Measurements from ENCODE around the gene CALD1. TPM values are rescaled to one million over a fixed set of nuclear protein-coding genes. Genes with fewer than 3 reads are reported as not detected.

Gene CALD1
- polyA plus RNA-seq, 2 of the 4 experiments (the other 2 are of a cell fraction), result 136 to 150 TPM

DNA sequence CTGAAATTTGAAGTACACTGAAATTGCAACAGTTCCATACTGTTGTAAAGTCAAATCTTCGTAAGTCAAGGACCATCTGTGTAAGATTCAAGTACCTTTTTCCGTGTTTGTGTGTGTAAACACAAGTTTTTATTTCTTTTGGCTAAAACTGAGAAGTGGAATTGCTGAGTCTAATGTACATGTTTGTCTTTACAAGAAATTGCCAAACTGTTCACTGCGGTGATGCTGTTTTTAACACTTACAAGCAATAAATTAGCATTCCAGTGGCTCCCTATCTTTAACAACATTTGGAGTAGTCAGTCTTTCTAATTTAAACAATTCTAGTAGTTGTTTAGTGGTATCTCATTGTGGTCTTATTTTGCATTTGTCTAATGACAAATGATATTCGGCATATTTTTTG, 23.3 kb downstream of the CALD1 start:
- ChIA-PET POLR2A (no interaction called here), CTCF (no interaction called here)
- no peak for TF ChIP-seq RCOR1 (IDR thresholded peaks at IDR 0.05; ENCODE audit: low read depth, low read length)
- TF ChIP-seq RAD21 (conservative IDR thresholded peaks at IDR 0.05 in 1 of 2, IDR thresholded peaks at IDR 0.05 in 1 of 2), result no peak
- no peak for TF ChIP-seq SREBF2 (IDR thresholded peaks at IDR 0.05)
- no peak for TF ChIP-seq JUNB (IDR thresholded peaks at IDR 0.05)
- no peak for TF ChIP-seq NPAS2 (CRISPR knock-in tag; IDR thresholded peaks at IDR 0.05; ENCODE audit: borderline replicate concordance)
- TF ChIP-seq MAZ (IDR thresholded peaks at IDR 0.05; ENCODE audit: borderline replicate concordance, low read depth, low read length), result no peak
- TF ChIP-seq, protein P1, sequence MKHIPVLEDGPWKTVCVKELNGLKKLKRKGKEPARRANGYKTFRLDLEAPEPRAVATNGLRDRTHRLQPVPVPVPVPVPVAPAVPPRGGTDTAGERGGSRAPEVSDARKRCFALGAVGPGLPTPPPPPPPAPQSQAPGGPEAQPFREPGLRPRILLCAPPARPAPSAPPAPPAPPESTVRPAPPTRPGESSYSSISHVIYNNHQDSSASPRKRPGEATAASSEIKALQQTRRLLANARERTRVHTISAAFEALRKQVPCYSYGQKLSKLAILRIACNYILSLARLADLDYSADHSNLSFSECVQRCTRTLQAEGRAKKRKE (CRISPR knock-in tag; IDR thresholded peaks at IDR 0.05; ENCODE audit: low read depth), result no peak
- TF ChIP-seq, protein P2, sequence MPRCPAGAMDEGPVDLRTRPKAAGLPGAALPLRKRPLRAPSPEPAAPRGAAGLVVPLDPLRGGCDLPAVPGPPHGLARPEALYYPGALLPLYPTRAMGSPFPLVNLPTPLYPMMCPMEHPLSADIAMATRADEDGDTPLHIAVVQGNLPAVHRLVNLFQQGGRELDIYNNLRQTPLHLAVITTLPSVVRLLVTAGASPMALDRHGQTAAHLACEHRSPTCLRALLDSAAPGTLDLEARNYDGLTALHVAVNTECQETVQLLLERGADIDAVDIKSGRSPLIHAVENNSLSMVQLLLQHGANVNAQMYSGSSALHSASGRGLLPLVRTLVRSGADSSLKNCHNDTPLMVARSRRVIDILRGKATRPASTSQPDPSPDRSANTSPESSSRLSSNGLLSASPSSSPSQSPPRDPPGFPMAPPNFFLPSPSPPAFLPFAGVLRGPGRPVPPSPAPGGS (IDR thresholded peaks at IDR 0.05), result no peak
- TF ChIP-seq MAFK (IDR thresholded peaks at IDR 0.05; ENCODE audit: partially characterized antibody), result no peak
- H3K27ac ChIP-seq, result no peak overlapping the region
- FAIRE-seq (no peak), DNase-seq (ENCODE audit: low read depth in 1 of 2, low spot score in 1 of 2) (no peak), ATAC-seq (no peak)
- no peaks in the 10 kb centered on the region for H3K4me1 ChIP-seq
- 86% methylated on average over 4 of the region's 4 CpGs for WGBS (ENCODE audit: missing lambda C conversion rate)
- H3K4me2 ChIP-seq, result no peak overlapping the region
- H3K9me3 ChIP-seq, result no peaks in the 10 kb centered on the region
- no peak overlapping the region for H3K4me3 ChIP-seq

DNA sequence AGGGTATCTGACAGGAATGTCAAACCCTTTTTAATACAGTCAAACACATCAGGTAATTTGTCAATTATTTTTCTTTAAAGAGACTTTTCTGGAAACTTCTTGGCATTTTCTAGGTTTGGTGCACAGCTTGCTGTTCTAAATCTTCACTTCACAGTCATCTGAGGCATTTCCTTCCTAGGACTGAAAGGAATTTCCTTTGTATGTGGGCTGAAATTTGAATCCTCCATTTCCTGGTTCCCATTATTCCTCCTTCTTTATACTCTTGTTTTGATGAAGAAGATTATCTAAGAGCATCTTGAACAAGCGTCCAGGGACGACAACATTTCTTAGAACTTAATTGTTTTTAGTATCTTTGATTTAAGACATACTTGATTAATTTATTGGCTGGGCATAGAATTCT, 24.9 kb downstream of the CALD1 start:
- Histone ChIP-seq H3K4me1 (no peaks in the 10 kb centered on the region), H3K4me3 (no peak overlapping the region), H3K4me2 (no peak overlapping the region), H3K9me3 (no peaks in the 10 kb centered on the region), H3K27ac (no peak overlapping the region)
- WGBS (ENCODE audit: missing lambda C conversion rate), result 81% methylated on average over 2 of the region's 2 CpGs
- TF ChIP-seq TFCP2L1 (CRISPR knock-in tag; IDR thresholded peaks at IDR 0.05), result no peak
- ATAC-seq (no peak), FAIRE-seq (no peak), DNase-seq (ENCODE audit: low read depth in 1 of 2, low spot score in 1 of 2) (no peak)
- ChIA-PET POLR2A (no interaction called here), CTCF (interaction anchor here (1.3 kb wide), 1 partner anchor 13 kb away, joined by 4 read pairs; no protein-coding TSS in a partner anchor)

- no peak overlapping the region for H3K4me2 ChIP-seq
- FAIRE-seq, result no peak
- POLR2A ChIA-PET, result no interaction called here
- CTCF ChIA-PET, result interaction anchor here (0.7 to 1.3 kb wide), 3 partner anchors 12 to 291 kb away, joined by 3 to 4 read pairs (median 3); no protein-coding TSS in a partner anchor
- no peak for DNase-seq (ENCODE audit: low read depth in 1 of 2, low spot score in 1 of 2)
- WGBS (ENCODE audit: missing lambda C conversion rate), result 68% methylated on average over 3 of the region's 3 CpGs
- H3K9me3 ChIP-seq, result no peaks in the 10 kb centered on the region
- no peak overlapping the region for H3K27ac ChIP-seq
- no peak overlapping the region for H3K4me3 ChIP-seq
- no peak for TF ChIP-seq RCOR1 (IDR thresholded peaks at IDR 0.05; ENCODE audit: low read depth, low read length)
- TF ChIP-seq HEYL (CRISPR knock-in tag; IDR thresholded peaks at IDR 0.05), result no peak
- TF ChIP-seq JUNB (IDR thresholded peaks at IDR 0.05), result no peak
- TF ChIP-seq SMC3 (IDR thresholded peaks at IDR 0.05), result no peak
- no peak for TF ChIP-seq PBX3 (IDR thresholded peaks at IDR 0.05)
- TF ChIP-seq, protein P3, sequence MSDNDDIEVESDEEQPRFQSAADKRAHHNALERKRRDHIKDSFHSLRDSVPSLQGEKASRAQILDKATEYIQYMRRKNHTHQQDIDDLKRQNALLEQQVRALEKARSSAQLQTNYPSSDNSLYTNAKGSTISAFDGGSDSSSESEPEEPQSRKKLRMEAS (IDR thresholded peaks at IDR 0.05), result no peak
- no peak for TF ChIP-seq NPAS2 (CRISPR knock-in tag; IDR thresholded peaks at IDR 0.05; ENCODE audit: borderline replicate concordance)
- TF ChIP-seq RNF2 (IDR thresholded peaks at IDR 0.05; ENCODE audit: borderline replicate concordance, low read depth), result no peak
- no peak for TF ChIP-seq CEBPB (IDR thresholded peaks at IDR 0.05)
- TF ChIP-seq, protein P4, sequence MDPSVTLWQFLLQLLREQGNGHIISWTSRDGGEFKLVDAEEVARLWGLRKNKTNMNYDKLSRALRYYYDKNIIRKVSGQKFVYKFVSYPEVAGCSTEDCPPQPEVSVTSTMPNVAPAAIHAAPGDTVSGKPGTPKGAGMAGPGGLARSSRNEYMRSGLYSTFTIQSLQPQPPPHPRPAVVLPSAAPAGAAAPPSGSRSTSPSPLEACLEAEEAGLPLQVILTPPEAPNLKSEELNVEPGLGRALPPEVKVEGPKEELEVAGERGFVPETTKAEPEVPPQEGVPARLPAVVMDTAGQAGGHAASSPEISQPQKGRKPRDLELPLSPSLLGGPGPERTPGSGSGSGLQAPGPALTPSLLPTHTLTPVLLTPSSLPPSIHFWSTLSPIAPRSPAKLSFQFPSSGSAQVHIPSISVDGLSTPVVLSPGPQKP (IDR thresholded peaks at IDR 0.05; ENCODE audit: low read depth, low read length), result no peak
- no peak for TF ChIP-seq ZSCAN20 (CRISPR knock-in tag; IDR thresholded peaks at IDR 0.05)
- H3K4me1 ChIP-seq, result no peaks in the 10 kb centered on the region
- ATAC-seq, result no peak
Measured at GRCh38 chr7:134804854-134805253, 25.4 kb downstream of the CALD1 start.

Measured in A549 (cell line).